Liver (tissue), 9 donors: ENCODE data around the gene SNX15. TPM values are rescaled to one million over a fixed set of nuclear protein-coding genes. Genes with fewer than 3 reads are reported as not detected.

Source experiments
- DNase-seq: peaks from one replicate; pipeline ENCODE4 v3.0.0-alpha.2; 2017; ENCODE audit warnings: low spot score
- H3K27ac ChIP-seq, 2 donors: one replicate each; pipeline ENCODE4 v1.7.0; 2013; ENCODE audit warnings: inconsistent platforms in 2 of 2, low read length in 2 of 2, control low read depth in 1 of 2, low read depth in 1 of 2, mild to moderate bottlenecking in 1 of 2
- H3K27me3 ChIP-seq, 4 donors: one replicate each; pipeline versions ENCODE4 v1.6.1 to v1.7.0; 2013; ENCODE audit warnings: low read length in 3 of 4, inconsistent platforms in 1 of 4, mild to moderate bottlenecking in 1 of 4, moderate library complexity in 1 of 4; ENCODE audit not compliant: control insufficient read depth in 4 of 4, insufficient read depth in 4 of 4
- H3K36me3 ChIP-seq, 4 donors: one replicate each; pipeline versions ENCODE4 v1.6.1 to v1.7.0; 2013; ENCODE audit warnings: low read length in 3 of 4, mild to moderate bottlenecking in 3 of 4, low read depth in 1 of 4, moderate library complexity in 1 of 4; ENCODE audit not compliant: control insufficient read depth in 4 of 4, insufficient read depth in 3 of 4
- H3K4me1 ChIP-seq, 4 donors: one replicate each; pipeline versions ENCODE4 v1.6.1 to v1.7.0; 2013; ENCODE audit warnings: low read length in 3 of 4, mild to moderate bottlenecking in 3 of 4, moderate library complexity in 1 of 4; ENCODE audit not compliant: control insufficient read depth in 4 of 4, insufficient read depth in 4 of 4
- H3K4me3 ChIP-seq, 3 donors: one replicate each; pipeline versions ENCODE4 v1.6.1 to v1.7.0; 2013; ENCODE audit warnings: low read length in 3 of 3, control low read depth in 1 of 3, low read depth in 1 of 3, mild to moderate bottlenecking in 1 of 3
- H3K9ac ChIP-seq, 2 donors: one replicate each; pipeline ENCODE4 v1.7.0; 2013; ENCODE audit warnings: low read length in 2 of 2, mild to moderate bottlenecking in 2 of 2, moderate library complexity in 2 of 2, control low read depth in 1 of 2, low read depth in 1 of 2
- H3K9me3 ChIP-seq, 4 donors: one replicate each; pipeline versions ENCODE4 v1.6.1 to v1.7.0; 2013; ENCODE audit warnings: low read length in 3 of 4; ENCODE audit not compliant: control insufficient read depth in 4 of 4
- EGR1 ChIP-seq, 2 donors: IDR thresholded peaks; 2 replicates each; pipeline ENCODE4 v1.6.1; 2016 to 2018; ENCODE audit warnings: antibody characterized with exemption in 2 of 2, low read depth in 2 of 2
- FOXA1 ChIP-seq: IDR thresholded peaks from 2 replicates; pipeline ENCODE4 v1.6.1; 2016; ENCODE audit warnings: antibody characterized with exemption
- FOXA2 ChIP-seq: IDR thresholded peaks from 2 replicates; pipeline ENCODE4 v1.6.1; 2016; ENCODE audit warnings: antibody characterized with exemption
- GABPA ChIP-seq, 2 donors: IDR thresholded peaks in 1 of 2; conservative IDR thresholded peaks in 1 of 2; 2 replicates each; pipeline ENCODE4 v1.6.1; 2016; ENCODE audit warnings: antibody characterized with exemption in 2 of 2, mild to moderate bottlenecking in 1 of 2, moderate library complexity in 1 of 2
- HNF4A ChIP-seq, 2 donors: conservative IDR thresholded peaks; 2 replicates each; pipeline ENCODE4 v1.6.1; 2016; ENCODE audit warnings: antibody characterized with exemption in 2 of 2, mild to moderate bottlenecking in 2 of 2
- HNF4G ChIP-seq: IDR thresholded peaks from 2 replicates; pipeline ENCODE4 v1.6.1; 2016; ENCODE audit warnings: antibody characterized with exemption
- JUND ChIP-seq, 2 donors: IDR thresholded peaks; 2 replicates each; pipeline ENCODE4 v1.6.1; 2016; ENCODE audit warnings: antibody characterized with exemption in 2 of 2
- NR2F2 ChIP-seq: IDR thresholded peaks from 2 replicates; pipeline ENCODE4 v1.6.1; 2016; ENCODE audit warnings: antibody characterized with exemption
- RAD21 ChIP-seq, 2 donors: IDR thresholded peaks; 2 replicates each; pipeline ENCODE4 v1.6.1; 2016; ENCODE audit warnings: antibody characterized with exemption in 2 of 2, mild to moderate bottlenecking in 2 of 2
- REST ChIP-seq: IDR thresholded peaks from 2 replicates; pipeline ENCODE4 v1.6.1; 2016; ENCODE audit warnings: antibody characterized with exemption, mild to moderate bottlenecking
- SP1 ChIP-seq: IDR thresholded peaks from 2 replicates; pipeline ENCODE4 v1.6.1; 2018; ENCODE audit warnings: antibody characterized with exemption, mild to moderate bottlenecking
- TAF1 ChIP-seq: conservative IDR thresholded peaks from 2 replicates; pipeline ENCODE4 v1.6.1; 2016; ENCODE audit warnings: antibody characterized with exemption, mild to moderate bottlenecking
- YY1 ChIP-seq: IDR thresholded peaks from 2 replicates; pipeline ENCODE4 v1.6.1; 2016; ENCODE audit warnings: antibody characterized with exemption, mild to moderate bottlenecking
- WGBS: extraction: QIAGEN DNeasy Blood & Tissue Kit; methylation state at CpG from one replicate; pipeline ENCODE4 v1.1.7; 2013; 5-methylcytosine and 5-hydroxymethylcytosine counted together
- polyA plus RNA-seq, 2 donors: library from polyadenylated mRNA; stranded (reverse) in 1 of 2; unstranded in 1 of 2; fragments of 200-250 nt in 1 of 2; fragments of >200 nt in 1 of 2; fragmentation: Nextera tagmentation in 1 of 2; extraction: Ambion mirVana in 1 of 2; gene quantifications; one replicate each; pipeline versions ENCODE4 v1.2.1 to v1.2.3, GENCODE V29; 2013 to 2015
- total RNA-seq, 2 donors: library from RNA; depleted of rRNA; stranded (reverse); fragments of >200 nt; gene quantifications; one replicate each; pipeline ENCODE4 v1.2.3, GENCODE V29; 2014
- TF ChIP-seq, protein P1 (sequence below): IDR thresholded peaks from 2 replicates; pipeline ENCODE4 v1.6.1; 2016; ENCODE audit warnings: antibody characterized with exemption
- TF ChIP-seq, protein P2 (sequence below): IDR thresholded peaks from 2 replicates; pipeline ENCODE4 v1.6.1; 2016; ENCODE audit warnings: antibody characterized with exemption
- TF ChIP-seq, protein P3 (sequence below): IDR thresholded peaks from 2 replicates; pipeline ENCODE4 v1.6.1; 2016; ENCODE audit warnings: antibody characterized with exemption
- TF ChIP-seq, protein P4 (sequence below): fragments of 150-350 bp; IDR thresholded peaks from 2 replicates; pipeline ENCODE4 v1.5.1; 2017; ENCODE audit warnings: improper control_type of control experiment, low read depth, low read length; ENCODE audit not compliant: missing input control
- donor health status: healthy.
- donor health status: healthy.
- donor health status: healthy.
- donor health status: healthy.
- donor health status: healthy.

SNX15 gene
- total and polyA plus RNA-seq, 4 donors: 4.5 to 7.2 (median 5.7) TPM

DNA sequence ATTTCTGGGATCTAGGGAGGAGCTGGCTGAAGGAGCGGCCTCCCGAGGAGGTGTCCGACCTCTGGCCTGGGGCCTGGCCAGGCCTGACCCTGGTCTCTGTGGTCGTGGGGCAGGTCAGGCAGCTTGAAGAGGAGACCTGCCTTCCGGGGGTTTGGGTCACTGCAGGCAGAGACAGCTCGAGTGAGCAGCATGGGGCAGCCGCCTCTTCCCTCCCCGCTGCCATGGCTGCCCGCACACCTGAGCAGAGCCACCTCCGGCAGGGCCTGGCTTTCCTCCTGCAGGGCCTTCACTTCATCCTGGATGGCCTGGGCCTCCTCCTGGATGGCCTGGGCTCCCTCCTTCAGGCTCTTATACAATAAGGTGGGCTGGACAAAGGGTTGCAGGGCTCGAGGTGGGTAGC lies 39.1 kb downstream of the SNX15 start:
- no peak for TF ChIP-seq JUND (IDR thresholded peaks at IDR 0.05)
- TF ChIP-seq, protein P1, sequence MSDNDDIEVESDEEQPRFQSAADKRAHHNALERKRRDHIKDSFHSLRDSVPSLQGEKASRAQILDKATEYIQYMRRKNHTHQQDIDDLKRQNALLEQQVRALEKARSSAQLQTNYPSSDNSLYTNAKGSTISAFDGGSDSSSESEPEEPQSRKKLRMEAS: no peak
- TF ChIP-seq, protein P2, sequence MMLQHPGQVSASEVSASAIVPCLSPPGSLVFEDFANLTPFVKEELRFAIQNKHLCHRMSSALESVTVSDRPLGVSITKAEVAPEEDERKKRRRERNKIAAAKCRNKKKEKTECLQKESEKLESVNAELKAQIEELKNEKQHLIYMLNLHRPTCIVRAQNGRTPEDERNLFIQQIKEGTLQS: no peak
- TF ChIP-seq NR2F2: no peak
- TF ChIP-seq FOXA1: no peak
- no peak for TF ChIP-seq HNF4A (conservative IDR thresholded peaks at IDR 0.05)
- TF ChIP-seq, protein P3, sequence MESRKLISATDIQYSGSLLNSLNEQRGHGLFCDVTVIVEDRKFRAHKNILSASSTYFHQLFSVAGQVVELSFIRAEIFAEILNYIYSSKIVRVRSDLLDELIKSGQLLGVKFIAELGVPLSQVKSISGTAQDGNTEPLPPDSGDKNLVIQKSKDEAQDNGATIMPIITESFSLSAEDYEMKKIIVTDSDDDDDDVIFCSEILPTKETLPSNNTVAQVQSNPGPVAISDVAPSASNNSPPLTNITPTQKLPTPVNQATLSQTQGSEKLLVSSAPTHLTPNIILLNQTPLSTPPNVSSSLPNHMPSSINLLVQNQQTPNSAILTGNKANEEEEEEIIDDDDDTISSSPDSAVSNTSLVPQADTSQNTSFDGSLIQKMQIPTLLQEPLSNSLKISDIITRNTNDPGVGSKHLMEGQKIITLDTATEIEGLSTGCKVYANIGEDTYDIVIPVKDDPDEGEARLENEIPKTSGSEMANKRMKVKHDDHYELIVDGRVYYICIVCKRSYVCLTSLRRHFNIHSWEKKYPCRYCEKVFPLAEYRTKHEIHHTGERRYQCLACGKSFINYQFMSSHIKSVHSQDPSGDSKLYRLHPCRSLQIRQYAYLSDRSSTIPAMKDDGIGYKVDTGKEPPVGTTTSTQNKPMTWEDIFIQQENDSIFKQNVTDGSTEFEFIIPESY: no peak
- TF ChIP-seq GABPA (IDR thresholded peaks at IDR 0.05 in 1 of 2, conservative IDR thresholded peaks at IDR 0.05 in 1 of 2): no peak
- no peak for TF ChIP-seq YY1
- no peak for TF ChIP-seq SP1
- TF ChIP-seq RAD21 (IDR thresholded peaks at IDR 0.05): no peak
- TF ChIP-seq, protein P4, sequence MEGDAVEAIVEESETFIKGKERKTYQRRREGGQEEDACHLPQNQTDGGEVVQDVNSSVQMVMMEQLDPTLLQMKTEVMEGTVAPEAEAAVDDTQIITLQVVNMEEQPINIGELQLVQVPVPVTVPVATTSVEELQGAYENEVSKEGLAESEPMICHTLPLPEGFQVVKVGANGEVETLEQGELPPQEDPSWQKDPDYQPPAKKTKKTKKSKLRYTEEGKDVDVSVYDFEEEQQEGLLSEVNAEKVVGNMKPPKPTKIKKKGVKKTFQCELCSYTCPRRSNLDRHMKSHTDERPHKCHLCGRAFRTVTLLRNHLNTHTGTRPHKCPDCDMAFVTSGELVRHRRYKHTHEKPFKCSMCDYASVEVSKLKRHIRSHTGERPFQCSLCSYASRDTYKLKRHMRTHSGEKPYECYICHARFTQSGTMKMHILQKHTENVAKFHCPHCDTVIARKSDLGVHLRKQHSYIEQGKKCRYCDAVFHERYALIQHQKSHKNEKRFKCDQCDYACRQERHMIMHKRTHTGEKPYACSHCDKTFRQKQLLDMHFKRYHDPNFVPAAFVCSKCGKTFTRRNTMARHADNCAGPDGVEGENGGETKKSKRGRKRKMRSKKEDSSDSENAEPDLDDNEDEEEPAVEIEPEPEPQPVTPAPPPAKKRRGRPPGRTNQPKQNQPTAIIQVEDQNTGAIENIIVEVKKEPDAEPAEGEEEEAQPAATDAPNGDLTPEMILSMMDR: no peak
- TF ChIP-seq FOXA2: no peak
- TF ChIP-seq HNF4G: no peak
- TF ChIP-seq REST: no peak
- TF ChIP-seq TAF1: no peak
- no peak for TF ChIP-seq EGR1 (IDR thresholded peaks at IDR 0.05; ENCODE audit: low read depth in 2 of 2)
- H3K9me3 ChIP-seq: no peaks in the 10 kb centered on the region
- no peak for DNase-seq
- 91% methylated on average over 11 of the region's 11 CpGs for WGBS
- H3K9ac ChIP-seq: no peak overlapping the region
- H3K27me3 ChIP-seq: no peaks in the 10 kb centered on the region
- no peak overlapping the region for H3K4me3 ChIP-seq
- no peaks in the 10 kb centered on the region for H3K4me1 ChIP-seq
- H3K36me3 ChIP-seq: no peaks in the 10 kb centered on the region
- H3K27ac ChIP-seq: no peak overlapping the region
